ENCODE data around the gene WDR93. TPM values are rescaled to one million over a fixed set of nuclear protein-coding genes. Genes with fewer than 3 reads are reported as not detected.

WDR93 gene
- total and polyA plus RNA-seq, 12 donors: 0.09 to 0.15 (median 0.15) TPM; not detected in 9

GRCh38 chr15:89790206-89790605 is 99.6 kb downstream of the WDR93 start:
- Histone ChIP-seq H3K4me3 (no peak overlapping the region), H3K27me3 (no peaks in the 10 kb centered on the region), H3K27ac (no peak overlapping the region), H3K36me3 (peaks cover 0 to 68% (median 0%) of the 10 kb centered on the region in 9 donors), H3K4me1 (peaks cover 0 to 9% (median 8%) of the 10 kb centered on the region in 9 donors), H3K9me3 (peaks cover 0 to 25% (median 4%) of the 10 kb centered on the region in 11 donors)
- ATAC-seq: no peak
- TF ChIP-seq, protein P1, sequence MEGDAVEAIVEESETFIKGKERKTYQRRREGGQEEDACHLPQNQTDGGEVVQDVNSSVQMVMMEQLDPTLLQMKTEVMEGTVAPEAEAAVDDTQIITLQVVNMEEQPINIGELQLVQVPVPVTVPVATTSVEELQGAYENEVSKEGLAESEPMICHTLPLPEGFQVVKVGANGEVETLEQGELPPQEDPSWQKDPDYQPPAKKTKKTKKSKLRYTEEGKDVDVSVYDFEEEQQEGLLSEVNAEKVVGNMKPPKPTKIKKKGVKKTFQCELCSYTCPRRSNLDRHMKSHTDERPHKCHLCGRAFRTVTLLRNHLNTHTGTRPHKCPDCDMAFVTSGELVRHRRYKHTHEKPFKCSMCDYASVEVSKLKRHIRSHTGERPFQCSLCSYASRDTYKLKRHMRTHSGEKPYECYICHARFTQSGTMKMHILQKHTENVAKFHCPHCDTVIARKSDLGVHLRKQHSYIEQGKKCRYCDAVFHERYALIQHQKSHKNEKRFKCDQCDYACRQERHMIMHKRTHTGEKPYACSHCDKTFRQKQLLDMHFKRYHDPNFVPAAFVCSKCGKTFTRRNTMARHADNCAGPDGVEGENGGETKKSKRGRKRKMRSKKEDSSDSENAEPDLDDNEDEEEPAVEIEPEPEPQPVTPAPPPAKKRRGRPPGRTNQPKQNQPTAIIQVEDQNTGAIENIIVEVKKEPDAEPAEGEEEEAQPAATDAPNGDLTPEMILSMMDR (IDR thresholded peaks at IDR 0.05): no peak
- intact Hi-C loops (cut with DNase I): no loop called here
- DNase-seq: no peak
- 75 to 77% methylated on average over 10 of the region's 10 CpGs for WGBS, 2 donors

GRCh38 chr15:89790661-89791060 is 100.0 kb downstream of the WDR93 start:
- 88 to 90% methylated on average over 16 of the region's 16 CpGs for WGBS, 2 donors
- DNase-seq: no peak

GRCh38 chr15:89792106-89792805 is 101.6 kb downstream of the WDR93 start:
- ATAC-seq (no peak), DNase-seq (no peak)
- 96 to 97% methylated on average over 22 of the region's 22 CpGs for WGBS, 2 donors

More at GRCh38 chr15:89790661-89791060, 100.0 kb downstream of the WDR93 start:
- TF ChIP-seq, protein P1 (IDR thresholded peaks at IDR 0.05): no peak
- H3K4me3 ChIP-seq: no peak overlapping the region
- intact Hi-C loops (cut with DNase I): no loop called here
- H3K27ac ChIP-seq: no peak overlapping the region
- ATAC-seq: no peak
- peaks cover 0 to 25% (median 4%) of the 10 kb centered on the region in 11 donors for H3K9me3 ChIP-seq
- no peaks in the 10 kb centered on the region for H3K27me3 ChIP-seq
- H3K36me3 ChIP-seq: peaks cover 0 to 68% (median 0%) of the 10 kb centered on the region in 9 donors
- peaks cover 0 to 14% (median 10%) of the 10 kb centered on the region in 9 donors for H3K4me1 ChIP-seq

More at GRCh38 chr15:89792106-89792805, 101.6 kb downstream of the WDR93 start:
- Histone ChIP-seq H3K4me1 (peaks cover 0 to 16% (median 10%) of the 10 kb centered on the region in 9 donors), H3K4me3 (no peak overlapping the region), H3K36me3 (peaks cover 0 to 79% (median 0%) of the 10 kb centered on the region in 9 donors), H3K27me3 (no peaks in the 10 kb centered on the region), H3K27ac (no peak overlapping the region), H3K9me3 (peaks cover 0 to 24% (median 4%) of the 10 kb centered on the region in 11 donors)
- intact Hi-C loops (cut with DNase I): no loop called here
- TF ChIP-seq, protein P1 (IDR thresholded peaks at IDR 0.05): no peak

Other genes with a start within 250 kb of the WDR93 start
- 1 to 10 TPM in 1 of 10 donors, under 1 TPM in 4, not detected in 5; 0.32 to 1.4 (median 0.77) TPM for gene RHCG, start 194.2 kb upstream of the WDR93 start, total RNA-seq
- 1 to 10 TPM in 1 of 2 donors, not detected in 1; 1.9 TPM for gene RHCG, start 194.2 kb upstream of the WDR93 start, polyA plus RNA-seq
- under 1 TPM in 4 of 10 donors, not detected in 6; 0.04 to 0.93 (median 0.15) TPM for gene TICRR, start 115.3 kb upstream of the WDR93 start, total RNA-seq
- under 1 TPM; under 0.01 to 0.01 TPM for gene TICRR, start 115.3 kb upstream of the WDR93 start, polyA plus RNA-seq
- 1 to 10 TPM; 1.6 to 4.7 (median 3.1) TPM for gene KIF7, start 35.3 kb upstream of the WDR93 start, total RNA-seq
- gene KIF7, start 35.3 kb upstream of the WDR93 start, polyA plus RNA-seq: 1 to 10 TPM; 1.5 to 3.7 TPM
- 10 to 100 TPM in 4 of 10 donors, 1 to 10 TPM in 4, under 1 TPM in 2; 0.30 to 45.3 (median 6.1) TPM for gene PLIN1, start 11.4 kb upstream of the WDR93 start, total RNA-seq
- 10 to 100 TPM; 13.2 to 15.7 TPM for gene PLIN1, start 11.4 kb upstream of the WDR93 start, polyA plus RNA-seq
- gene PEX11A, start 57 bp upstream of the WDR93 start, total RNA-seq: 10 to 100 TPM in 1 of 10 donors, 1 to 10 TPM in 9; 6.0 to 14.3 (median 9.0) TPM
- gene PEX11A, start 57 bp upstream of the WDR93 start, polyA plus RNA-seq: 1 to 10 TPM; 7.0 to 7.3 TPM
- gene MESP1, start 60.4 kb downstream of the WDR93 start, total RNA-seq: 1 to 10 TPM; 1.3 to 7.6 (median 5.6) TPM
- gene MESP1, start 60.4 kb downstream of the WDR93 start, polyA plus RNA-seq: 1 to 10 TPM; 1.3 to 9.2 TPM
- gene MESP2, start 85.5 kb downstream of the WDR93 start, total RNA-seq: under 1 TPM in 5 of 10 donors, not detected in 5; 0.21 to 0.52 (median 0.32) TPM
- gene MESP2, start 85.5 kb downstream of the WDR93 start, polyA plus RNA-seq: under 1 TPM; 0.04 to 0.73 TPM
- 10 to 100 TPM in 1 of 10 donors, 1 to 10 TPM in 8, under 1 TPM in 1; 0.77 to 17.8 (median 2.4) TPM for gene ANPEP, start 124.0 kb downstream of the WDR93 start, total RNA-seq
- 1 to 10 TPM; 6.1 to 9.9 TPM for gene ANPEP, start 124.0 kb downstream of the WDR93 start, polyA plus RNA-seq
- 10 to 100 TPM; 37.0 to 55.5 (median 46.1) TPM for gene AP3S2, start 203.2 kb downstream of the WDR93 start, total RNA-seq
- gene AP3S2, start 203.2 kb downstream of the WDR93 start, polyA plus RNA-seq: 10 to 100 TPM; 16.8 to 19.2 TPM
- 10 to 100 TPM in 9 of 10 donors, 1 to 10 TPM in 1; 7.7 to 12.8 (median 11.3) TPM for gene ARPIN, start 222.1 kb downstream of the WDR93 start, total RNA-seq
- gene ARPIN, start 222.1 kb downstream of the WDR93 start, polyA plus RNA-seq: 1 to 10 TPM; 4.6 to 8.0 TPM

All from heart right ventricle (tissue), 16 donors.